GM19023 (cell line): ENCODE measurements around the gene ATF7IP2.
"Not testable (repeated sequence)": the region's sequence is repeated elsewhere in the genome, so short reads cannot be mapped to it uniquely, and the experiment has no call there.

Experiments
- ATAC-seq: cut with Tn5 transposase; IDR thresholded peaks from one replicate; pipeline ENCODE4 v1.9.1; 2021; ENCODE audit warnings: mild to moderate bottlenecking, moderate library complexity; ENCODE audit not compliant: unreplicated experiment

ATF7IP2 gene

GRCh38 chr16:10371592-10371991, 14.3 kb upstream of the ATF7IP2 start:
- no peak for ATAC-seq

DNA sequence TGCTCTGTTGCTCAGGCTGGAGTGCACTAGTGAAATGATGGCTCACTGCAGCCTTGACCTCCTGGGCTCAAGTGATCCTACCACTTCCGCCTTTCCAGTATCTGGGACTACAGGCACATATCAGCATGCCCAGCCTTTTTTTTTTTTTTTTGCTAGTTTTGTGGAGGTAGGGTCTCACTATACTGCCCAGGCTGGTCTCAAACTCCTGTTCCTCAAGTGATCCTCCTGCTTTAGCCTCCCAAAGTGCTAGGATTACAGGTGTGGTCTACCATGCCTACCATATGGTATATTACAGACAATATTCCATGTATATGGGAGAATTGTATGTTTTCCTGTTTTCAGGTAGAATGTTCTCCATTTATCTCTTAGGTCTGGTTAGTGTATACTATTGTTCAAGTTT, 12.3 kb upstream of the ATF7IP2 start:
- no peak for ATAC-seq

DNA sequence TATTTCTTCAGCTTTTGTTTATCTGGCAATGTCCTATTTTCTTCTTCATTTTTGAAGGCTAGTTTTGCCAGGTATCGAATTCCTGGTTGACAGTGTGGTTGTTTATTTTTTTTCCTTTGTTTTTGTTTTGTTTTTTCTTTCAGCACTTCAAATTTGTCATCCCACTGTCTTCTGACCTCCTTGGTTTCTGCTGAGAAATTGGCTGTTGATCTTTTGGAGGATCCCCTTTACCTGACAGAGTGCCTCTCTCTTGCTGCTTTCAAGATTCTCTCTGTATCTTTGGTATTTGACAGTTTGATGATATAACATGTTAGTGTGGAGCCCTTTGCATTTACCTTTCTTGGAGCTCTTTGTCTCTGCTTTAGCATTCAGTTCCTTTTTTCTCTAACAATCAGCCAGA, 9.6 kb upstream of the ATF7IP2 start:
- ATAC-seq = no peak

- no peak for ATAC-seq
Measured at GRCh38 chr16:10383626-10384025, 2.2 kb upstream of the ATF7IP2 start.

- no peak for ATAC-seq
Measured at GRCh38 chr16:10386517-10387100, 748 bp downstream of the ATF7IP2 start.

DNA sequence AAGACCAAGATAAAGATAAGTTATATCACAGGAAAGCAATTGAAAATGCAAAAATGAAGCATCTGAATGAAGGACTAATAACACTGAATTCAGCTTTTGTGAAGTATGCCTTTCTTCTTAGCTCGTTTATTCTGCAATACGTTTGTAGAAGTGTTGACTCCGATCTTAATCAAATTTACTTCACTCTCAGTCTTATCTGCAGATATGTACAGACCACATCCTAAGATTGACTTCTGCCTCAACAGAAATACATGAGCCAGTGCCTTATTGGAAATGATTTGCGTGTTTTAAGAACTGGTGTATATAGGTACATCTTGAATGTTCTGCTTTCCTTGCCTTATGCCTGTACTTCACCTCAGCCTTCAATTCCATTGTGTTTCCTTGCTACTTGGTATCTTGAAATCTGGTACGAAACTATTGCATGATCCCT, 1.3 kb downstream of the ATF7IP2 start:
- no peak for ATAC-seq

DNA sequence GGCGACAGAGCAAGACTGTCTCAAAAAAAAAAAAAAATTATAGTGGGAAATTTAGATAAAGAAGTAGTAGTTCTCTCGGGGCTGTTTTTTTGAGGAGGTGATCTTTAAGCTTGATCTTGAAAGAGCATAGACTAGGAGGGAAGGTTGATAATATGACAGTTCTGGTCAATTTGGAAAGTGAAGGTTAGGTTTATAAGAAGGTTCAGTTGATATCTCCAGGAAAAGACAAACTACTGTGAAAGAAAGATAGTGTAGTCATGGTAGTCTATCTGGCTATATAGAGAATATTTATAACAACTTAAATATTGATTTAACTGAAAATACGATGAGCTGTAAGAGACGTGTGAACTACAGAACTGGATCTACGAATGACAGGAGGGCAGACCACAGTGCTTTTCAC, 3.1 kb downstream of the ATF7IP2 start:
- ATAC-seq = no peak

DNA sequence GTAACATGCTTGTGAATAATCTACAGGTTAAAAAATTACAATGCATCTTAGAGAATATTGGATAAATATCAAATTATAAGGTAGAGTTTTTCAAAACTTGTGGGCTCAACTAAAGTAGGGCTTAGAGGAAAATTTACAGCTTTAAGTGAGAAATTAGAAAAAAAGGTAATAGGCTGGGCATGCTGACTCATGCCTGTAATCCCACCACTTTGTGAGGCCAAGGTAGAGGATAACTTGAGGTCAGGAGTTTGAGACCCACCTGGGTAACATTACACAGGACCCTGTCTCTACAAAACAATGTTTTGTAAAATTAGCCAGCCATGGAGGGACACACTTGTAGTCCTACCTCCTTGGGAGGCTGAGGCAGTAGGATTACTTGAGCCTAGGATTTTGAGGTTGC, 4.5 kb downstream of the ATF7IP2 start:
- ATAC-seq = no peak

DNA sequence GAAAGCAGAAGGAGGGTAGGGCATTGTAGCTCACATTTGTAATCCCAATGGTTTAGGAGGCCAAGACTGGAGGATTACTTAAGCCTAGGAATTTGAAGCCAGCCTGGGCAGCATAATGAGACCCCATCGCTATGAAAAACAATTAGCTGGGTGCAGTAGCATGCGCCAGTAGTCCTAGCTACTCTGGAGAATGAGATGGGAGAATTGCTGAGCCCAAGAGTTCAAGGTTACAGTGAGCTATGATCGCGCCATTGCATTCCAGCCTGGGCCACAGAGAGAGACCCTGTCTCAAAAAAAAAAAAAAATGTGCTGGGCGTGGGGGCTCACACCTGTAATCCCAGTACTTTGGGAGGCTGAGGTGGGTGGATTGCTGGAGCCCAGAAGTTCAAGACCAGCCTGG, 5.0 kb downstream of the ATF7IP2 start:
- no peak for ATAC-seq

DNA sequence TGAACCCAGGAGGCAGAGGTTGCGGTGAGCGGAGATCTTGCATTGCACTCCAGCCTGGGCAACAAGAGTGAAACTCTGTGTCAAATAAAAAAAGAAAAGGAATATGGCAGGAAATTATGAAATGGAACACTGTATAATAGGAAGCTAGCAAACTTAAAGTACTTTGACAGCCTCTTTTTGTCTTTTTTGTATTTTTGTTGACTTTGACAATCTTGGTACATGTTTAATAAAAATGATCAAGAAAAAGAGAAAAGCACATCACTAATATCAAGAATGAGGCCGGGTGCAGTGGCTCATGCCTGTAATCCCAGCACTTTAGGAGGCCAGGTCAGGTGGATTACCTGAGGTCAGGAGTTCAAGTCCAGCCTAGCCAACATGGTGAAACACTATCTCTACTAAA, 5.5 kb downstream of the ATF7IP2 start:
- no peak for ATAC-seq

GRCh38 chr16:10402975-10403374, 17.1 kb downstream of the ATF7IP2 start:
- ATAC-seq = no peak

DNA sequence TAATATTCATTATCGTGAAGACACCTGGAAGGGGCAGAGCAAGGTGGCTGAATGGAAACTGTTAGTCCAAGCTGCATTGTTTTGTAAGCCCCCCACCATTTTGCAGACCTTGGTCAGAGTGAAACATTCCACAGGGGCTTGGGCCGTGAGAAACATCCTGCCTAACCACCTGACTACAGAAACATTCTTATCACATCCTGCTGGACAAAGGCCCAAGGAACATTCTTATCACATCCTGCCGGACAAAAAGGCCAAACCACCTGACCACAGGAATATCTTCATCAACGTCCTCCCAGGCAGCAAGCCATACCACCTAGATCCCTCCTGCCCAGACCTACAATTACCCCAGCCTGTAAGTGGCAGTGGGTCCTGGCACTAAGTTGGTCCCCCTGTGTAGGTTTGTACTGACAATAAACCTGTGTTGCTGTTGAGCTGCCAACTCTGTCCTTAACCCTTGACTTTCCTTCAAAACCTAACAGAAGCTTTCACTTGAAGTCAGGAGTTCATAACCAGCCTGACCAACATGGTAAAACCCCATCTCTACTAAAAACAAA, 19.6 kb downstream of the ATF7IP2 start:
- ATAC-seq = no peak

- ATAC-seq = no peak
Measured at GRCh38 chr16:10408824-10409381, 23.0 kb downstream of the ATF7IP2 start.

DNA sequence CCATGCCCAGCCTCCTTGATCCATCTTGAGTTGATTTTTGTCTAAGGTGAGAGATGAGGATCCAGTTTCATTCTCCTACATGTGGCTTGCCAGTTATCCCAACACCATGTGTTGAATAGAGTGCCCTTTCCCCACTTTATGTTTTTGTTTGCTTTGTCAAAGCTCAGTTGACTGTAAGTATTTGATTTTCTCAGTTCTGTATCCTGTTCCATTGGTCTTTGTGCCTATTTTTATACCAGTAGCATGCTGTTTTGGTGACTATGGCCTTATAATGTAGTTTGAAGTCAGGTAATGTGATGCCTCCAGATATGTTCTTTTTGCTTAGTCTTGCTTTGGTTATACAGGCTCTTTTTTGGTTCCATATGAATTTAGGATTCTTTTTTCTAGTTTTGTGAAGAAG, 23.9 kb downstream of the ATF7IP2 start:
- ATAC-seq = not testable (repeated sequence)

DNA sequence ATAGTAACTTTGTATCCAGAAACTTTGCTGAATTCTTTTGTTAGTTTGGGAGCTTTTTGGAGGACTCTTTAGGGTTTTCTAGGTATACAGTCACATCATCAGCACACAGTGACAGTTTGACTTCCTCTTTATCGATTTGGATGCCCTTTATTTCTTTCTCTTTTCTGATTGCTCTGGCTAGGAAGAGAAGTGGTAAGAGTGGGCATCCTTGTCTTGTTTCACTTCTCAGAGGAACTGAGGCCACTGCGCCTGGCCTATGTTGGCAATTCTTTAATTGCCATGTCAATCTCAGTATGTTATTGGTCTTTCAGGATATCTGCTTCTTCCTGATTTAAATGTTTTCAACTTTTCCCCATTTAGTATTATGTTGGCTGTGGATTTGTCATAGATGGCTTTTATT, 24.6 kb downstream of the ATF7IP2 start:
- no peak for ATAC-seq

DNA sequence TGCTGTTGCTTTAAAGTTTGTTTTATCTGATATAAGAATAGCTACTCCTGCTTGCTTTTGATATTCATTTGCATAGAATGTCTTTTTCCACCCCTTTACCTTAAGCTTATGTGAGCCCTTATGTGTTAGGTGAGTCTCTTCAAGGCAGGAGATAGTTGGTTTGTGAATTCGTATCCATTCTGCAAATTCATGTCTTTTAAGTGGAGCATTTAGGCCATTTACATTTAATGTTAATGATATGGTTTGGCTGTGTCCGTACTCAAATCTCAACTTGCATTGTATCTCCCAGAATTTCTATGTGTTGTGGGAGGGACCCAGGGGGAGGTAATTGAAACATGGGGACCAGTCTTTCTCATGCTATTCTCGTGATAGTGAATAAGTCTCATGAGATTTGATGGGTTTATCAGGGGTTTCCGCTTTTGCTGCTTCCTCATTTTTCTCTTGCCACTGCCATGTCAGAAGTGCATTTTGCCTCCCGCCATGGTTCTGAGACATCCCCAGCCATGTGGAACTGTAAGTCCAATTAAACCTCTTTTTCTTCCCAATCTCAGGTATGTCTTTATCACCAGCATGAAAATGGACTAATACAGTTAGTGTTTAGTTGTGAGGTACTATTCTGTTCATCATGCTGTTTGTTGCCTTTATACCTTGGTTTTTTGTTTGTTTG, 27.2 kb downstream of the ATF7IP2 start:
- no peak for ATAC-seq

- not testable (repeated sequence) for ATAC-seq
Measured at GRCh38 chr16:10418204-10418603, 32.3 kb downstream of the ATF7IP2 start.

GRCh38 chr16:10419701-10420100, 33.8 kb downstream of the ATF7IP2 start:
- ATAC-seq = no peak

GRCh38 chr16:10421596-10421995, 35.7 kb downstream of the ATF7IP2 start:
- ATAC-seq = no peak

GRCh38 chr16:10428433-10429168, 42.7 kb downstream of the ATF7IP2 start:
- ATAC-seq = no peak

DNA sequence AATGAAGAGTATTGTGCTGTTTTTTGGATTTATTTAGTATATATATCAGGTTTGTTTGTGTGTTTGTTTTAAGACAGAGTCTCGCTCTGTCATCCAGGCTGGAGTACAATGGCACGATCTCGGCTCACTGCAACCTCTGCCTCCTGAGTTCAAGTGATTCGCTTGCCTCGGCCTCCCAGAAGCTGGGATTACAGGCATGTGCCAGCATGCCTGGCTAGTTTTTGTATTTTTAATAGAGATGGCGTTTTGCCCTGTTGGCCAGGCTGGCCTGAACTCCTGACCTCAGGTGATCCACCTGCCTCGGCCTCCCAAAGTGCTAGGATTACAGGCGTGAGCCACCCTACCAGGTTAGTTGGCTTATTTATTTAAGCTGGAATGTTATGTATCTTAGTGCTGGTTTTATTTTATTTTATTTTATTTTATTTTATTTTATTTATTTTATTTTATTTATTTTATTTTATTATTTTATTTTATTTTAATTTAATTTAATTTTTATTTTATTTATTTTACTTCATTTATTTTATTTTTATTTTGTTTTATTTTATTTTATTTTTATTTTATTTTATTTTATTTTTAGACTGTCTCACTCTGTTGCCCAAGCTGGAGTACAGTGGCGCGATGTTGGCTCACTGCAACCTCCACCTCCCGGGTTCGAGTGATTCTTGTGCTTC, 43.6 kb downstream of the ATF7IP2 start:
- not testable (repeated sequence) for ATAC-seq
